ENCODE results near the gene KCNQ1.

Gene KCNQ1

DNA sequence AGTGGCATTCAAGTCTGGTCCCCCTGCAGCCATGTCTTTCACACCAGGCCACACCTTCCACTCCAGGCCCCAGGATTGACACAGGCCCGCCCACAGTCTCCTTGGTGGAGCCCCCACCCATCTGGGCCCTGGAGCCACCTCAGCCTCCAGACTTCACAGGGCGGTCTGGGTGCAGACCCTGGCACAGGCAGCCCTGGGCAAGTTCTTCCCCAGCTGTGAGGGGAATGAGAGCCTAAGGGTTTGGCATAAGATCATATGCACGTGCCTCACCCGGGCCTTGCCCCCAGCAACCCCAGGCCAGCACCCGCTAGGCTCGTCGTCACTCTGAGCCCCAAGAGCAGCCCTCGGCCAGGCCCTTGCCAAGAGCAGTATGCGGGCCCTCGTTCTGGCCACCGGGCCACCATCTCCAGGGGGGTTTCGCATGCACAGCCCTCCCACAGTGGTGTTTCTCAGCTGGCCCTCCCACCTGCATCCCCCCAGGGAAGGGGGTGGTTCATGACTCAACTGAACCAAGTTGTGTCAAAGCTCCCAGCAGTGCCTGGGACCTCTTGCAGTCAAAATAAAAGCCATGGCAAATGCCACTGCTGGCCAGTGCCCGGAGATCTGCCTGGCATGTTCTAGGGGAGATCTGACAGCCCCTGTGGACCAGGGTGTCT lies 325.4 kb downstream of the KCNQ1 start:
- no peak for DNase-seq (ENCODE audit: insufficient read length, low spot score)
- no peak for FAIRE-seq

GRCh38 chr11:2770761-2771301 lies 326.0 kb downstream of the KCNQ1 start:
- FAIRE-seq (no peak), DNase-seq (ENCODE audit: insufficient read length, low spot score) (no peak)

- FAIRE-seq: no peak
Observed at GRCh38 chr11:2771758-2772466, 327.1 kb downstream of the KCNQ1 start.

GRCh38 chr11:2772544-2773031 lies 327.8 kb downstream of the KCNQ1 start:
- DNase-seq (ENCODE audit: insufficient read length, low spot score): peak; percentile 37
- FAIRE-seq: no peak

More at GRCh38 chr11:2771758-2772466, 327.1 kb downstream of the KCNQ1 start:
- DNase-seq (ENCODE audit: insufficient read length, low spot score): no peak

DNA sequence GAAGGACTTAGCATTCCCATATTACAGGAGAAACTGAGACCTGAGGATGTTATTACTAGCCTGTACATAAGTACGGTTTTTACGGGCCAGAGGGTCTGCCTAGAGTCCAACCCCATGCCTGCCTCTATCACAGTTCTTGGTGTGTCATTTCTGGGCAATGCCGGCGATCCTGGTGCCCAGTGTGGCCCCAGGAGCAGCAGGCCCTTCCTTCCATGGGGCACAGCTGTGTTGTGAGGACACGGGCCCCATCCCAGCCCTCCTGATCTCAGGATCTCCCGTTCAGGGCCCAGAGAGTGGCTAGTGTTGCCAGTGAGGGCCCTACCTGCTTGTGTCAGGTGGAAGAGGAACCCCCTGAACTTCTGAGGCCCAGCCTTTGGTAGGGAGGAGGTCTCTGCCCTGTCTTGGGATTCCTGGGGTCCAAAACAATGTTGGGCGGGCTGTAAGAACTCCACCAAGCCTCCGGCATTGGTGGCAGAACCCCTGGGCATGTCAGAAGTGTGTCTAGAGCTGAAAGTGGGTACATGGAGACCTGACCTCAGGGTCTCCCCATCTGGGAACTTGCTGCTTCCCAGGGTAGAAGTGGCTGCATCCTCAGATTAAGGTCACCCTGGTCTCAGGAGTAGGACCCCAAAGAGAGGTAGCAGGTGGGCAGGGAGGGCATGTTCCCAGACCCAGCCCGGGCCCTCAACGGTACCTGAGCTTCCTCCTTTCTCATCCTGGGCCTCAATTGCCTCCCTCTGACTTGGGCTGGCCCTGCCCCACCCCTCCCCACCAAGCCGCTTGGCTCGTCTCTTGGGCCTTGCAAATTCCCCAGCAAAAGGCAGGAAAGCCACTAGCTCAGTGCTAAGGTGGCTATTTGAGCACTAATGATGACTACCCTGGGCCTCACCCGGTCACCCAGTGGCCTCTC lies 329.6 kb downstream of the KCNQ1 start:
- FAIRE-seq (no peak), DNase-seq (ENCODE audit: insufficient read length, low spot score) (no peak)

GRCh38 chr11:2775083-2775625 lies 330.3 kb downstream of the KCNQ1 start:
- FAIRE-seq: no peak
- no peak for DNase-seq (ENCODE audit: insufficient read length, low spot score)

- DNase-seq (ENCODE audit: insufficient read length, low spot score): no peak
- FAIRE-seq: no peak
Observed at GRCh38 chr11:2775626-2776350, 331.0 kb downstream of the KCNQ1 start.

- no peak for FAIRE-seq
Observed at GRCh38 chr11:2776351-2777061, 331.7 kb downstream of the KCNQ1 start.

GRCh38 chr11:2777386-2777785 lies 332.6 kb downstream of the KCNQ1 start:
- DNase-seq (ENCODE audit: insufficient read length, low spot score): peak; percentile 58
- no peak for FAIRE-seq

More at GRCh38 chr11:2776351-2777061, 331.7 kb downstream of the KCNQ1 start:
- no peak for DNase-seq (ENCODE audit: insufficient read length, low spot score)

DNA sequence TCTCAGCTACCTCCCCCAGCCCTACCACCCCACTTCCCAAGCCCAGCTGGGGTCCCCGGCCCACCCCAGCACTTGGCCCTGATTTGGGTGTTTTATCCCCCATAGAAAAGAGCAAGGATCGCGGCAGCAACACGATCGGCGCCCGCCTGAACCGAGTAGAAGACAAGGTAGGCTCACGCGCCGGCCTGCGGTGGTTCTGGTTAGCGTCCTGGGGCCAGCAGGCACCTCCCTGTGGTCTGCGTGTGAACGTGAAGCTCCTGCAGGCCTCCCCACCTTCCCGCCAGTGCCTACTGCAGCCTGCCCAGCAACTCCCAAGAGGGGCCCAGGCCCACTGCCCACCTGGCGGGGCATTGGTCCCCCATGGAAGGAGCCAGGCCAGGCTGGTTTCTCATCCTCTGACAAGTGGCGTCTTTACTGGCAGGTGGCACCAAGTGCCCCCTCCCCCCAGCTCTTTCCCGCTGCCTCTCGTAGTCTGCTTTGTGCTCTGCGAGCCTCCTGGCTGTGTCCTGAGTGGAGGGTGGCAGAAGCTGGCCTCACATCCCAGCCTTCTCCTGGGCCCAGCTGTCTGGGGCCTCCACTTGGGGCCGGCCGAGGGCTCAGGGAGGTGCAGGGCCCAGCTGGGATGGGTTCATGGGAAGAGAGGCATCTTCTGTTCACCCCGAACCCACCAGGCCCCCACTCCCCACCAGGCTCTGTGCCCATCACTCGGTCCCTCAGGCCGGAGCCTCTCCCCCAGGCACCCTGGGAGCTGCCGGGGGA lies 333.2 kb downstream of the KCNQ1 start:
- DNase-seq (ENCODE audit: insufficient read length, low spot score): no peak
- no peak for FAIRE-seq

- FAIRE-seq: no peak
- DNase-seq (ENCODE audit: insufficient read length, low spot score): no peak
Observed at GRCh38 chr11:2778630-2779498, 334.1 kb downstream of the KCNQ1 start.

DNA sequence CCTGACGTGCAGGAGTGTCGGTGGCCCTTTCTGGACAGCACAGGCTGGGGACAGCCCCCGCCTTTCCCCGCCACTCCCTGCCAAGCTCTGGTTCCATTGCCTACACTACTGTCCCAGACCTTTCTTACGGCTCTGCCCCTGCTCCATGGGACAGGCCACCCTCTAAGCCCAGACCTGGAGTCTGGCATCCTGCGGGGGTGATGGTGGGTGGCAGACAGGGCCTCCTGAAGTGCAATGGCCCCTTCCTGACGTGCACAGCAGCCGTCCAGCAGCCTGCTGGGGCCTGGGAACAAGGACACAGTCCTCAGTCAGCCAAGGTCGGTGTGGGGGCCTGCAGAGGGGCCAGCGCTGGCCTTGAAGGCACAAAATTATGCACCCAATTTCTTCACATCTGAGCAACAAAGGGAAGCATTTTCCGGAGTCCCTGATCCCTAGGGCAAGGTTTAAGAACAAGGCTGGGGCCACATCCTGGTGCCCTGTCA lies 334.7 kb downstream of the KCNQ1 start:
- DNase-seq (ENCODE audit: insufficient read length, low spot score) (no peak), FAIRE-seq (no peak)

- no peak for DNase-seq (ENCODE audit: insufficient read length, low spot score)
- no peak for FAIRE-seq
Observed at GRCh38 chr11:2779981-2780849, 335.4 kb downstream of the KCNQ1 start.

GRCh38 chr11:2780850-2781407 lies 336.1 kb downstream of the KCNQ1 start:
- no peak for DNase-seq (ENCODE audit: insufficient read length, low spot score)

GRCh38 chr11:2781408-2782274 lies 336.8 kb downstream of the KCNQ1 start:
- DNase-seq (ENCODE audit: insufficient read length, low spot score): no peak
- FAIRE-seq: no peak

More at GRCh38 chr11:2780850-2781407, 336.1 kb downstream of the KCNQ1 start:
- no peak for FAIRE-seq

All from HTR-8/SVneo (cell line).